IPS-15b (cell line): Measurements from ENCODE around the gene CDX1.

Source experiments
- H3K27me3 ChIP-seq: one replicate; pipeline ENCODE4 v1.6.1; 2013; ENCODE audit warnings: low read length; ENCODE audit not compliant: control insufficient read depth, insufficient read depth
- H3K36me3 ChIP-seq: one replicate; pipeline ENCODE4 v1.6.1; 2013; ENCODE audit warnings: low read length; ENCODE audit not compliant: control insufficient read depth, insufficient read depth
- H3K4me1 ChIP-seq: one replicate; pipeline ENCODE4 v1.6.1; 2013; ENCODE audit warnings: mild to moderate bottlenecking, low read length; ENCODE audit not compliant: control insufficient read depth, insufficient read depth
- H3K4me3 ChIP-seq: one replicate; pipeline ENCODE4 v1.5.1; 2013; ENCODE audit warnings: low read depth, low read length
- H3K9ac ChIP-seq: one replicate; pipeline ENCODE4 v1.6.1; 2013; ENCODE audit warnings: low read depth, mild to moderate bottlenecking, low read length
- H3K9me3 ChIP-seq: one replicate; pipeline ENCODE4 v1.6.1; 2013; ENCODE audit warnings: mild to moderate bottlenecking, low read length; ENCODE audit not compliant: control insufficient read depth, insufficient read depth

The CDX1 gene

DNA sequence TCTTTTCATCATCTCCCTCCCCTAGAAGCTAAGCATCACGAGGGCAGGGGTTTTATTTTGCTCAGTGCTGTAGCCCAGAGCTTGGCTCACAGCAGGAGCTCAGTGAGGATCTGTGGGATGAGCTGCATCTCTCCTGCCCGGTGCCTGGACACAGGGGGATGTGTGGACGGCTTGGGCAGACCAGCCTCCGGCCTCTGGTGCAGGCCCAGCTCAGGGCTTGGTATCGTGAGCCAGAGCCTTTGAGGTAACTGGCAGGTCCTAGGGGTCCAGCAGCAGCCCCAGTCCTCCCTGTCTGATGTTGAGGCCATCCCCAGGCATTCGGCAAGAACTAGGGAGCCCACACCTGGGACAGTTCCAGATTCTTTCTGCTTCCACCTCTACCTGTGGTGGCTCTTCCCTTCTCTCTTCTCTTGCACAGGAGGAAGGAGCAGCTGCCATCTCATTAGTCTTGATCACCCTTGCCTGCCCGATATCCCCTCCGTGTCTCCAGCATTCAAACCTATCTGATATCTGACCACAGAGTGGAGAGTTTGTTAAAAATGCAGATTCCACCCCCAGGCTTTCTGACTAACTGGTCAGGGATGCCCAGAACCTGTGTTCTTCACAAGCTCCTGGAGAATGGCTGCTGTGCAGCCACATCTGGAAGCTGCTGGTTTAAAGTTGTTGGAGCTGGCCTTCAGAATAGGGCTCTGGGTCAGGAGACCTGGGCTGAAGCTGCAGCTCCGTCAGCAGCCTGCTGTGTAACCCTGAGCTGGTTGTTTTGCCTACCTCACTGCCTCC is 15.4 kb downstream of the CDX1 start:
- Histone ChIP-seq H3K27me3 (peaks cover 34% of the 10 kb centered on the region), H3K4me1 (peaks cover 12% of the 10 kb centered on the region), H3K9ac (no peak overlapping the region), H3K4me3 (no peak overlapping the region), H3K36me3 (no peaks in the 10 kb centered on the region), H3K9me3 (no peaks in the 10 kb centered on the region)

DNA sequence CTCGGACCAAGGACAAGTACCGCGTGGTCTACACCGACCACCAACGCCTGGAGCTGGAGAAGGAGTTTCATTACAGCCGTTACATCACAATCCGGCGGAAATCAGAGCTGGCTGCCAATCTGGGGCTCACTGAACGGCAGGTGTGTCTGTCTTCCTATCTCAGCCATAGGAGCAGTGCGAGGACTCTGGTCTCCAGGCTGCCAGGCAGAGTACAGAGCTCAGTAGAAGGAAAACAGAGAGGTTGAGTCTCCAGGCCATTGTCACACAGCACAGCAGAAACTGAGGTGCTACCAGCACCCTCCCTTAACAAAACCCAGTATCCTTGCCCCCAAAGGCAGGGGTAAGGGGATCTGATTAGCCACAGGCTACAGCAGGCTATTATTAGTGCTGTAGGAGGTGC is 16.2 kb downstream of the CDX1 start:
- Histone ChIP-seq H3K4me3 (no peak overlapping the region), H3K27me3 (peaks cover 42% of the 10 kb centered on the region), H3K36me3 (no peaks in the 10 kb centered on the region), H3K4me1 (peaks cover 12% of the 10 kb centered on the region), H3K9ac (no peak overlapping the region), H3K9me3 (no peaks in the 10 kb centered on the region)

DNA sequence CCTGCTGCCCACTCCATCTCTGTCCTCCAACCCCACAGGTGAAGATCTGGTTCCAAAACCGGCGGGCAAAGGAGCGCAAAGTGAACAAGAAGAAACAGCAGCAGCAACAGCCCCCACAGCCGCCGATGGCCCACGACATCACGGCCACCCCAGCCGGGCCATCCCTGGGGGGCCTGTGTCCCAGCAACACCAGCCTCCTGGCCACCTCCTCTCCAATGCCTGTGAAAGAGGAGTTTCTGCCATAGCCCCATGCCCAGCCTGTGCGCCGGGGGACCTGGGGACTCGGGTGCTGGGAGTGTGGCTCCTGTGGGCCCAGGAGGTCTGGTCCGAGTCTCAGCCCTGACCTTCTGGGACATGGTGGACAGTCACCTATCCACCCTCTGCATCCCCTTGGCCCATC is 16.9 kb downstream of the CDX1 start:
- Histone ChIP-seq H3K9ac (no peak overlapping the region), H3K9me3 (no peaks in the 10 kb centered on the region), H3K36me3 (no peaks in the 10 kb centered on the region), H3K27me3 (peaks cover 48% of the 10 kb centered on the region), H3K4me1 (peaks cover 12% of the 10 kb centered on the region), H3K4me3 (no peak overlapping the region)

DNA sequence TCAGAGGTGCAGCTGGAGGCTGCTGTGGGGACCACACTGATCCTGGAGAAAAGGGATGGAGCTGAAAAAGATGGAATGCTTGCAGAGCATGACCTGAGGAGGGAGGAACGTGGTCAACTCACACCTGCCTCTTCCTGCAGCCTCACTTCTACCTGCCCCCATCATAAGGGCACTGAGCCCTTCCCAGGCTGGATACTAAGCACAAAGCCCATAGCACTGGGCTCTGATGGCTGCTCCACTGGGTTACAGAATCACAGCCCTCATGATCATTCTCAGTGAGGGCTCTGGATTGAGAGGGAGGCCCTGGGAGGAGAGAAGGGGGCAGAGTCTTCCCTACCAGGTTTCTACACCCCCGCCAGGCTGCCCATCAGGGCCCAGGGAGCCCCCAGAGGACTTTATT is 17.4 kb downstream of the CDX1 start:
- H3K9ac ChIP-seq = no peak overlapping the region
- no peaks in the 10 kb centered on the region for H3K36me3 ChIP-seq
- no peaks in the 10 kb centered on the region for H3K9me3 ChIP-seq
- H3K4me1 ChIP-seq = peaks cover 12% of the 10 kb centered on the region
- H3K27me3 ChIP-seq = peaks cover 53% of the 10 kb centered on the region
- no peak overlapping the region for H3K4me3 ChIP-seq

DNA sequence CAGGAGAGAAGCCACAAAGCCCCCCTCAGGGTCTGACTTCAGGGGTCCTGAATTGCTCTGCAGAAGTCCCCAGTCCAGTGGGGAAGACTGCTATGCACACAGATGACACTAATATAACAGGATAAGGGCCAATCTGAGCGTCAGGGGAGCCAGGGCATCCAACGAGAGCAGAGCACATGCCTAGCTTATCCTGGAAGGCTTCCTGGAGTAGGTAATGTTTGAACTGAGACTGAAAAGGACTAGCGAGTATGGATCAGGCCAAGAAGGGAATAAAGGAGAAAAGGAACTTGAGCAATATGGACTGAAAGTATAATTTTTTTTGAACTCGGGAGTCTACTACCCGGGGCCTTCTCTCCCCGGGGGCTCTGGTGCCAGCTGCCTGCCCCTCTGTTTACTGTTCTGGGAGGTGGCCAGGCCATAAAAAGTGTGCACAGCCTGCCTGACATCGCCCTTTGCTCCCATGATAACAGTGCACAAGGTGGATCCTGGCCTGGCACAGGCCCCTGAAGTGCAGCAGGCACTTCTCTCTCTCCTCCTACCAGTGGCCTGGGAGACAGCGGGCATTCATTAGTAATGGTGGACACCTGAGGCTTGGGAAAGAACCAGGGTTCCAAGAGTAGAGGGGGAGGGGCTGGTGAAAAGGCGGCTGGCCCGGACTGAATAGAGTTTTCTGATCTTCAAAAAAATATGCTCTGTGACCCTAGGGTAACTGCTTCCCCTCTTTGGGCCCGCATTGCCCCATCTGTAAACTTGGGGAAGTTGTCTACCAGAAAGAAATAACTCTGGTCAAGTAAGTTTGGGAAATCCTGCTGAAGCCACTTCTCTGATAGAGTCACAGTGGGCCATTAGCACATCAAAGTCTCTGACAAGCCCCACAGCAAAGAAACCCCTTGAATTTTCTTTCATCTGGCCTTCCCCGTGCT is 18.7 kb downstream of the CDX1 start:
- Histone ChIP-seq H3K9me3 (no peaks in the 10 kb centered on the region), H3K4me3 (no peak overlapping the region), H3K9ac (no peak overlapping the region), H3K4me1 (peaks cover 12% of the 10 kb centered on the region), H3K27me3 (peaks cover 64% of the 10 kb centered on the region), H3K36me3 (no peaks in the 10 kb centered on the region)

DNA sequence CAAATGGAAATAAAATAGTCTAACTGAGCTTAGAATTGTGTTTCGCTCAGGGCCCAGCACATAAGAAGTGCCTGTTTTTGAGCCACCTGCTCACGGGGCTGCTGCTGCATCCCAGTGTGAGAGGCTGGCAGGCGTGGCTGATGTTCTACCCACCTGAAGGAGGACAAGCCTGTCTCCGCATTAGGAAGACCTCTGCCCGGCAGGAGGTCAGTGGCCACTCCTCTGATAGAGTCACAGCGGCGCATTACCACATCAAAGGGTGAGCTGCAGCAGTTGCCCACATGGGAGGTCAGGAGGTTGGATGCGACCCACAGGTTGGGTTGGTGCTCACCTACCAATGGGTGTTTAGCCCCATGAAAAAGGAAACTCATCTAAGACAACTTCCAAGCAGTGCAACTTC is 19.6 kb downstream of the CDX1 start:
- no peaks in the 10 kb centered on the region for H3K36me3 ChIP-seq
- no peak overlapping the region for H3K4me3 ChIP-seq
- H3K27me3 ChIP-seq = peaks cover 73% of the 10 kb centered on the region
- H3K9ac ChIP-seq = no peak overlapping the region
- H3K9me3 ChIP-seq = no peaks in the 10 kb centered on the region
- peaks cover 15% of the 10 kb centered on the region for H3K4me1 ChIP-seq

DNA sequence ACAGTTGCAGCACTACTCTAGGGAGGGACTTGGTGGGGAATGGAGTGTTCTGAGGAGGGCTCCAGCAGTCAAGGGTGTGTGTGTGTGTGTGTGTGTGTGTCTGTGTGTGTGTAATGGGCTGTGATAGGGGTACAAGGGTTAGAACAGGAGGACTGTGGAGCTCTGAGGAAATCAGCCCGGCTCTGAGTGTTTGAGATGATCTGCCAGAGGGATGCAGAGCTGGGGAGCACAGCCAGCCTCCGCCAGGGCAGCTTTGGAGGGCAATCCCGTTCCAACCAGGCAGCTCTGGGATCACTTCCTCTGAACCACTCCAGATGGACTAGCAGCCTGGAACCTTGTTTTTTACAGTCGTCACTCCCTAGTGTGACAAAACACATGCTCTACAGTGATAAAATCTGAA is 20.3 kb downstream of the CDX1 start:
- peaks cover 15% of the 10 kb centered on the region for H3K4me1 ChIP-seq
- no peak overlapping the region for H3K9ac ChIP-seq
- no peaks in the 10 kb centered on the region for H3K36me3 ChIP-seq
- no peaks in the 10 kb centered on the region for H3K9me3 ChIP-seq
- peaks cover 78% of the 10 kb centered on the region for H3K27me3 ChIP-seq
- H3K4me3 ChIP-seq = no peak overlapping the region

DNA sequence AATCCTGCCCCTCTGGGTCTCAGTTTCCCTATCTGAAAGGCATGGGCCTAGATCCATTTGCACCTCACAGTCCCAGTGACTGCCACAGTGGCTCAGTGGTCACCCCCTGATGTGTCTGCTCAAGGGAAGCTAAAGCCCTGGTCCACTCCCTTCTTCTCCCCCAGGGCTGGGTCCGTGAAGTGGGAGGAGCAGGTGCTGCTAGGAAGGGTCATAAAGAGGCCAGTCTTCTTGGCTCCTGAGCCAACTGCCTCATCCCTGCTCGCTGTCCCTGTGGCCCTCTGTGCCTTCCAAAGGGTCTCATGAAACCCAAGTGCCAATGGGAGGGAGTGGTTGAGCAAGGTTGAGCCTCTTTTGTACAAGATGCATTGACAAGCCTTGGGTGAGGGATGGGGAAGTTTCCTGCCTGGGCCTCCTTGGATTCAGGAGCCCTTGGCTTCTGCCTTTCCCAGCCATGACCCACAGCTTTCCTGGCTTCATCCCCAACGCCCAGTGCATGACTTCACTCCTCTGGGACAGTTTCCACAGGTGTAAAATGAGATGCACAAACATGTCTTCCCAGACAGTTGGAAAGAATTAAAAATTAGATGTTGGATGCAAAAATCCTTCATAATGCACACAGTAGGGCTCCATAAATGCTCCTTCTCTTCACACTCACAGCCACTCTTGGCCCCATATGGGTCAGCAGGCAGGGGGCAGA is 21.7 kb downstream of the CDX1 start:
- Histone ChIP-seq H3K9ac (no peak overlapping the region), H3K4me3 (no peak overlapping the region), H3K36me3 (no peaks in the 10 kb centered on the region), H3K9me3 (no peaks in the 10 kb centered on the region), H3K4me1 (peaks cover 15% of the 10 kb centered on the region), H3K27me3 (peaks cover 82% of the 10 kb centered on the region)

DNA sequence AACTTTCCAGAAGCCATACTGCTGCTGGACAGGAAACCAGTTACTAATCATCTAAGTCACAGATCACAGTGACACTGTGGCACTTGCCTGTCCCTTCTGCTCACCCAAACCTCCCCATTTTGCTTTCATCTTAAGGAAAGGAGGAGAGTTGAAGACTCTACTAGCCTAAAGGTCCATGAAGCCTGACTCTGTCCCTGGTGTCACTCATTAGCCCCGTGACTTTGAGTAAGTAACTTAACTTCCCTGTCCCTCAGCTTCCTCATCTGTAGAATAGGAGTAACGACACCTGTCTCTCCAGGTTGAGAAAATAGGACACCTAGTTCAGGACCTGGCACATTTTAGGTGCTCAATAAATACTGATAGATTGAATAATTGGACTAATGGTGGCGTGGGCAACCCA is 22.7 kb downstream of the CDX1 start:
- Histone ChIP-seq H3K9ac (no peak overlapping the region), H3K4me1 (peaks cover 15% of the 10 kb centered on the region), H3K9me3 (no peaks in the 10 kb centered on the region), H3K27me3 (peaks cover 84% of the 10 kb centered on the region), H3K36me3 (no peaks in the 10 kb centered on the region), H3K4me3 (peak overlapping the region; percentile 54)

DNA sequence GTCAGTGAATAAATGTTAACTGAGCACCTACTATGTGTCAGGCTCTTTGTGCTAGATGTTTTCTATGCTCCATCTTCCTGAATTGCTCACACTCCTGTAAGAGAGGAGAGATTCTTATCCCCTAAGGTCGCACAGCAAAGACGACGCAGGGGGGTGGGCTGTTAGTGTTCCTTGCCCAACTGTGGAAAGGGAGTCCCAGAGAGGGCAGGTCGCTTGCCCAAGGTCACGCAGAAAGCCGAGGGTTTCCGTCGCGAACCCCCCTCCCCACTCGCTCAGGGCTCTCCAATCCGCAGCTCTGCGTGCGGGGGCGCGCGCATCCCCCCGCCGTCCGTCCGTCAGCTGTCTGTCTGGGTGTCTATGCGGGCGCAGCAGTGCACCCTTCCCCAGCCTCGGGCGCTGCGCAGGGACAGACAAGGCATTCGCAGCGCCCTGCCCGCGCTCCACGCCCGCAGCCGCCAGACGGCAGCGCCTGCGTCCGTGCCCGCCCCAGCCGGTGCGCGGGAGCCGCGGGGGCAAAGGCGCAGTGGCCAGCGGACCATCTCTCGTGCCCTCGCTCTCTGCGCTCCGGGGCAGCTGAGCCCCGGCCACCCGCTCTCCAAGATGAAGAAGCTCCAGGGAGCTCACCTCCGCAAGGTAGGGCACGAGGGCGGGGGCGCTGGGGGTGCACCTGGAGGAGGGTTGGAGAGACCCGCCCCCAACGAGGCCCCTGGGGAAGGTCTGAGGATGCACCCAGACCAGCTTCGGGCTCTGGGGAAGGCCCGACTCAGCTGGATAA is 23.3 kb downstream of the CDX1 start, which contains the start of gene SLC6A7:
TSS of gene SLC6A7 (plus strand) at position 335 of the 775 bp plus-strand sequence. CDS start at position 601, 266 bp downstream.
- Histone ChIP-seq H3K4me3 (peak within 1 kb of the TSS; percentile 54), H3K9ac (no peak within 1 kb of the TSS), H3K27me3 (peaks cover 80% of the 10 kb centered on the region), H3K9me3 (no peaks in the 10 kb centered on the region), H3K4me1 (peaks cover 15% of the 10 kb centered on the region), H3K36me3 (no peaks in the 10 kb centered on the region)

DNA sequence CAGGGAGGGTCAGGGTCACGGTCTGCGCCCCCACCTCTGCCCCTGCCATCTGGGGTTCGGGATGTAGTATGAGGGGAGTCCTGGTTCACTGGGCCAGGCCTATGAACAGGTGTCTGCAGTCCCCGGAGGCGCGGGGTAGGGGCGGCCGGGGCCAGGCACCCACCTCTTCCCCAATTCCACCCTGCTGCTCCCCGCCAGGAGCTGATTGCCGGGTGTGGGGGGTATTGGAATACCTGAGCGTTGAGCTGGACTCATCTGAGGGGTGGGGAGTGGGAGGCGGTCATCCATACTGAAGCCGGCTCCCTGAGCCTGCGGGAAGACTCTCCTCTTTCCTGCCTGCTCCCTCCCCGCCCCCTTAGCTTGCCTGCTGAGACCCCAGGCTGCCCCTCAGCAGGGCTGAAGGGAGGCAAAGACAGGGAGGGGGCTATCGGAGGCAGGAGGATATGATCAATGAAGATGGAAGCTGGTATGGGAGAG is 24.0 kb downstream of the CDX1 start:
- peaks cover 11% of the 10 kb centered on the region for H3K4me1 ChIP-seq
- H3K36me3 ChIP-seq = no peaks in the 10 kb centered on the region
- H3K27me3 ChIP-seq = peaks cover 76% of the 10 kb centered on the region
- no peaks in the 10 kb centered on the region for H3K9me3 ChIP-seq
- H3K9ac ChIP-seq = no peak overlapping the region
- peak overlapping the region; percentile 54 for H3K4me3 ChIP-seq
